Gastrocnemius medialis (tissue), 4 donors: ENCODE measurements around the gene MMP25.

Experiments used
- CTCF ChIP-seq, 5 experiments: fragments of 450-650 bp in 3 of 5; fragments of 200-600 bp in 2 of 5; sonication (generic) in 2 of 5; IDR thresholded peaks in 4 of 5; conservative IDR thresholded peaks in 1 of 5; 1 replicate in 4 of 5; 2 replicates in 1 of 5; pipeline ENCODE4 v1.5.1; 2016 to 2019; ENCODE audit warnings: antibody characterized with exemption in 5 of 5, mild to moderate bottlenecking in 3 of 5, moderate library complexity in 3 of 5
- POLR2A ChIP-seq, 2 donors: fragments of 450-650 bp; IDR thresholded peaks; one replicate each; pipeline ENCODE4 v1.6.1; 2017; ENCODE audit warnings: antibody characterized with exemption in 2 of 2, mild to moderate bottlenecking in 2 of 2, moderate library complexity in 2 of 2

GRCh38 chr16:3001316-3001715 is 45.0 kb upstream of the MMP25 start:
- no peak for TF ChIP-seq POLR2A (IDR thresholded peaks at IDR 0.05)
- no peak for TF ChIP-seq CTCF (IDR thresholded peaks at IDR 0.05 in 4 of 5, conservative IDR thresholded peaks at IDR 0.05 in 1 of 5)
